ENCODE results near the gene TSTD2. TPM values are rescaled to one million over a fixed set of nuclear protein-coding genes. Genes with fewer than 3 reads are reported as not detected.

The TSTD2 gene
- polyA plus RNA-seq, 1 experiment = 17.3 TPM

DNA sequence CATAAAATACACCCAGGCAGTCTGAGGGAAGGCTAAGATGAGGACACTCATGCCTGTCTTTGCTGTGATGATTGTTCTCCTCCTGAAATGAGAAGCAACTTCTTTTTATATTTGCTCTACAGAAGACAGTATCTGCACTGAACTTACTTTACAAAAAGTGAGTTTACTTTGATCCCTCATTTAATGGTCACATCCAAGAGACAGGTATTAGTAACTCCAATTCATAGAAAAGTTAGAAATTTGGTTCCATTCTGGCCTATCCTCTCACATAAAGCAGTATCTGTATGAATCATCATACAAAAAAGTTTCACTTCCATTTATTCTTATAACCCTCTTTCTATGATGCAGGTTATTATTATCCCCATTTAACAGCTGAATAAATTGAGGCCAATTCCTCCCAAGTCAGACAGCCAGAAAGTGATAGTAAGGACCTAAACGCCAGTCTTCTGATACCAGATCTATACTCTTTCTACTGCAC is 15.2 kb downstream of the TSTD2 start:
- TF ChIP-seq, protein P1, sequence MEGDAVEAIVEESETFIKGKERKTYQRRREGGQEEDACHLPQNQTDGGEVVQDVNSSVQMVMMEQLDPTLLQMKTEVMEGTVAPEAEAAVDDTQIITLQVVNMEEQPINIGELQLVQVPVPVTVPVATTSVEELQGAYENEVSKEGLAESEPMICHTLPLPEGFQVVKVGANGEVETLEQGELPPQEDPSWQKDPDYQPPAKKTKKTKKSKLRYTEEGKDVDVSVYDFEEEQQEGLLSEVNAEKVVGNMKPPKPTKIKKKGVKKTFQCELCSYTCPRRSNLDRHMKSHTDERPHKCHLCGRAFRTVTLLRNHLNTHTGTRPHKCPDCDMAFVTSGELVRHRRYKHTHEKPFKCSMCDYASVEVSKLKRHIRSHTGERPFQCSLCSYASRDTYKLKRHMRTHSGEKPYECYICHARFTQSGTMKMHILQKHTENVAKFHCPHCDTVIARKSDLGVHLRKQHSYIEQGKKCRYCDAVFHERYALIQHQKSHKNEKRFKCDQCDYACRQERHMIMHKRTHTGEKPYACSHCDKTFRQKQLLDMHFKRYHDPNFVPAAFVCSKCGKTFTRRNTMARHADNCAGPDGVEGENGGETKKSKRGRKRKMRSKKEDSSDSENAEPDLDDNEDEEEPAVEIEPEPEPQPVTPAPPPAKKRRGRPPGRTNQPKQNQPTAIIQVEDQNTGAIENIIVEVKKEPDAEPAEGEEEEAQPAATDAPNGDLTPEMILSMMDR (IDR thresholded peaks at IDR 0.05; ENCODE audit: low read depth, low read length) = no peak
- Histone ChIP-seq H3K4me3 (ENCODE audit: low read depth, low read length) (no peak overlapping the region), H3K9me3 (ENCODE audit: control insufficient read depth, insufficient read depth, low read length) (no peaks in the 10 kb centered on the region), H3K27me3 (ENCODE audit: control insufficient read depth, insufficient read depth, low read length) (no peaks in the 10 kb centered on the region), H3K27ac (ENCODE audit: low read depth, low read length) (no peak overlapping the region)
- POLR2A ChIA-PET = no interaction called here
- CTCF ChIA-PET = interaction anchor here (0.8 to 9.2 kb wide), 4 partner anchors 13 to 206 kb away, joined by 3 to 86 read pairs (median 21); partner anchors contain the start of gene TDRD7
- no peak for DNase-seq (ENCODE audit: low read depth, low spot score)

GRCh38 chr9:97615439-97616072 is 17.6 kb downstream of the TSTD2 start:
- peak; percentile 32 for DNase-seq (ENCODE audit: low read depth, low spot score)
- ChIA-PET POLR2A (interaction anchor here (0.7 kb wide), 2 partner anchors 17 to 71 kb away, joined by 4 read pairs; no protein-coding TSS in a partner anchor), CTCF (interaction anchor here (0.5 to 10.9 kb wide), 42 partner anchors 9 to 805 kb away, joined by 3 to 330 read pairs (median 4); partner anchors contain the start of genes NCBP1, TDRD7 and TSTD2)
- no peaks in the 10 kb centered on the region for H3K27me3 ChIP-seq (ENCODE audit: control insufficient read depth, insufficient read depth, low read length)
- TF ChIP-seq, protein P1 (IDR thresholded peaks at IDR 0.05; ENCODE audit: low read depth, low read length) = peak; percentile 84
- H3K4me3 ChIP-seq (ENCODE audit: low read depth, low read length) = no peak overlapping the region
- no peaks in the 10 kb centered on the region for H3K9me3 ChIP-seq (ENCODE audit: control insufficient read depth, insufficient read depth, low read length)
- no peak overlapping the region for H3K27ac ChIP-seq (ENCODE audit: low read depth, low read length)

GRCh38 chr9:97604901-97605645 is 28.1 kb downstream of the TSTD2 start:
- Histone ChIP-seq H3K9me3 (ENCODE audit: control insufficient read depth, insufficient read depth, low read length) (no peaks in the 10 kb centered on the region), H3K4me3 (ENCODE audit: low read depth, low read length) (no peak overlapping the region), H3K27ac (ENCODE audit: low read depth, low read length) (no peak overlapping the region), H3K27me3 (ENCODE audit: control insufficient read depth, insufficient read depth, low read length) (no peaks in the 10 kb centered on the region)
- TF ChIP-seq, protein P1 (IDR thresholded peaks at IDR 0.05; ENCODE audit: low read depth, low read length) = no peak
- CTCF ChIA-PET = interaction anchor here (2.8 to 13.3 kb wide), 2 partner anchors 10 to 137 kb away, joined by 15 to 704 read pairs; no protein-coding TSS in a partner anchor
- no peak for DNase-seq (ENCODE audit: low read depth, low spot score)
- POLR2A ChIA-PET = no interaction called here

- ChIA-PET CTCF (interaction anchor here (0.9 to 13.3 kb wide), 3 partner anchors 9 to 322 kb away, joined by 3 to 704 read pairs (median 177); no protein-coding TSS in a partner anchor), POLR2A (no interaction called here)
- Histone ChIP-seq H3K27me3 (ENCODE audit: control insufficient read depth, insufficient read depth, low read length) (no peaks in the 10 kb centered on the region), H3K9me3 (ENCODE audit: control insufficient read depth, insufficient read depth, low read length) (no peaks in the 10 kb centered on the region), H3K27ac (ENCODE audit: low read depth, low read length) (no peak overlapping the region), H3K4me3 (ENCODE audit: low read depth, low read length) (no peak overlapping the region)
- DNase-seq (ENCODE audit: low read depth, low spot score) = no peak
- TF ChIP-seq, protein P1 (IDR thresholded peaks at IDR 0.05; ENCODE audit: low read depth, low read length) = no peak
Observed at GRCh38 chr9:97602430-97602829, 30.7 kb downstream of the TSTD2 start.

All from AG04450 (cell line).